Measurements from ENCODE around the gene FBXW7.

DNA sequence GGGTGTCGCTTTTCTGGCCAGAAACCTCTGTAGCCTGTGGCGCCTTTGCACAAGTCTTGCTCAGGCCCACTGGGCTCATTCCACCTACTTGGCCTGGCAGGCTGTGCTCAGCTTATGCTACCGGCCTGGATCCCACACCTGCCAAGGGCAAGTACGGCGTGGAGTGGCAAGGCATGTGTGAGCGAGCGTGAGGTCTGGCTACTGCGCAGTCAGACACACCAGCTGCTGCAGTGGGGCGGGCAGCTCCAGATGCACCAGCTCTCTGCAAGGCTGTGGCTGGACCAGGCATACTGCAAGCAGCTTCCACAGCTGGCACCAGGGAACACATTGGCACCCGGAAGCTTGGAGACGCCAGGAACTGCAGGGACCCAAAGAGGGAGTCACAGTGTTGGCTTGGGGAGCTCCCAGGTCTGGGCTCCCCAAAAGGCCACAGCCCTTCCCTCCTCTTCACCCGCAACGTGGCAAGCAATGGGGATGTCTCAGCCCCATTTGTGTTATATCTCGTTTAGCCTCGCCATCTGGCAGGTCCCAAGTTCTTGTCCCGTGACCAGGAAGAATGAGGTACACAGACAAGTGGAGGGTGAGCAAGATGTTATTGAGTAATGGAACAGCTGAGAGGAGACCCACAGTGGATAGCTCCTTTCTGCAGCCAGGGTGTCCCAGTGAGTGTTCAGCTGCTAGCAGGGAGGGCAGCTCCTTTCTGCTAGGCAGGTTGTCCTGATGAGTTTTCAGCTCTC, 3.8 kb upstream of the FBXW7 start:
- TF ChIP-seq TOX (CRISPR knock-in tag; IDR thresholded peaks at IDR 0.05; ENCODE audit: borderline replicate concordance) (no peak), ZC3H10 (CRISPR knock-in tag; IDR thresholded peaks at IDR 0.05) (no peak), ARNTL (CRISPR knock-in tag; IDR thresholded peaks at IDR 0.05; ENCODE audit: borderline replicate concordance, low read depth) (no peak), PATZ1 (CRISPR knock-in tag; IDR thresholded peaks at IDR 0.05; ENCODE audit: borderline replicate concordance) (no peak), CSDC2 (CRISPR knock-in tag; IDR thresholded peaks at IDR 0.05) (no peak), RARB (CRISPR knock-in tag; IDR thresholded peaks at IDR 0.05) (no peak), BACH2 (CRISPR knock-in tag; IDR thresholded peaks at IDR 0.05; ENCODE audit: borderline replicate concordance) (no peak), ZNF70 (CRISPR knock-in tag; IDR thresholded peaks at IDR 0.05) (no peak), ZFP3 (CRISPR knock-in tag; IDR thresholded peaks at IDR 0.05) (no peak), PPARA (CRISPR knock-in tag; IDR thresholded peaks at IDR 0.05; ENCODE audit: borderline replicate concordance) (no peak)
